Keratinocyte (primary cell): ENCODE results near the gene MTOR. TPM values are rescaled to one million over a fixed set of nuclear protein-coding genes. Genes with fewer than 3 reads are reported as not detected.
"Not testable (repeated sequence)": the region's sequence is repeated elsewhere in the genome, so short reads cannot be mapped to it uniquely, and the experiment has no call there.

ENCODE experiments used
- DNase-seq: peaks from one replicate; pipeline ENCODE4 v3.0.0-alpha.2; 2011; ENCODE audit warnings: low read depth, missing footprints, low spot score
- FAIRE-seq: peaks from 2 replicates; lab custom pipeline; 2011; peaks lifted over from hg19 to GRCh38; lab: Jason Lieb, UNC
- H2AFZ ChIP-seq: 2 replicates; pipeline ENCODE4 v1.6.0; 2012; ENCODE audit warnings: low read length, control low read depth, inconsistent platforms; ENCODE audit not compliant: control insufficient read depth
- H3K27ac ChIP-seq: 2 replicates; pipeline ENCODE4 v1.5.1; 2011; ENCODE audit warnings: low read length; ENCODE audit not compliant: control insufficient read depth, insufficient read depth
- H3K27me3 ChIP-seq: 3 replicates; pipeline ENCODE4 v1.6.0; 2011; ENCODE audit warnings: low read length; ENCODE audit not compliant: control insufficient read depth, insufficient read depth; ENCODE audit errors: extremely low read depth
- H3K36me3 ChIP-seq, 2 experiments: 2 replicates in 1 of 2; 3 replicates in 1 of 2; pipeline ENCODE4 v1.5.1; 2011; ENCODE audit warnings: low read length in 2 of 2, mild to moderate bottlenecking in 1 of 2; ENCODE audit not compliant: control insufficient read depth in 2 of 2, insufficient read depth in 2 of 2; ENCODE audit errors: extremely low read depth in 1 of 2
- H3K4me1 ChIP-seq: 3 replicates; pipeline ENCODE4 v1.5.1; 2011; ENCODE audit warnings: low read length; ENCODE audit not compliant: control insufficient read depth, insufficient read depth; ENCODE audit errors: extremely low read depth
- H3K4me2 ChIP-seq: 3 replicates; pipeline ENCODE4 v1.6.0; 2011; ENCODE audit warnings: low read depth, low read length; ENCODE audit not compliant: control insufficient read depth, insufficient read depth; ENCODE audit errors: extremely low read depth
- H3K4me3 ChIP-seq, 3 experiments: fragments of 200-600 bp in 1 of 3; sonication (generic) in 1 of 3; 2 replicates in 2 of 3; 3 replicates in 1 of 3; pipeline ENCODE4 v1.5.1; 2011 to 2016; ENCODE audit warnings: low read length in 3 of 3, mild to moderate bottlenecking in 3 of 3, control low read depth in 2 of 3, inconsistent platforms in 1 of 3, low read depth in 1 of 3, mixed read lengths in 1 of 3, mixed run types in 1 of 3, moderate library complexity in 1 of 3; ENCODE audit not compliant: control insufficient read depth in 2 of 3, insufficient read depth in 2 of 3; ENCODE audit errors: extremely low read depth in 1 of 3
- H3K79me2 ChIP-seq: 2 replicates; pipeline ENCODE4 v1.6.0; 2012; ENCODE audit warnings: low read length; ENCODE audit not compliant: control insufficient read depth, insufficient read depth
- H3K9ac ChIP-seq: 3 replicates; pipeline ENCODE4 v1.6.0; 2011; ENCODE audit warnings: low read length; ENCODE audit not compliant: control insufficient read depth, insufficient read depth; ENCODE audit errors: extremely low read depth
- H3K9me1 ChIP-seq: 3 replicates; pipeline ENCODE4 v1.6.0; 2011; ENCODE audit warnings: low read length; ENCODE audit not compliant: control insufficient read depth, insufficient read depth; ENCODE audit errors: extremely low read depth
- H3K9me3 ChIP-seq: 2 replicates; pipeline ENCODE4 v1.5.1; 2012; ENCODE audit warnings: low read depth, low read length; ENCODE audit not compliant: control insufficient read depth
- H4K20me1 ChIP-seq: 3 replicates; pipeline ENCODE4 v1.6.0; 2011; ENCODE audit warnings: low read length; ENCODE audit not compliant: control insufficient read depth, insufficient read depth; ENCODE audit errors: extremely low read depth
- CTCF ChIP-seq, 3 experiments: IDR thresholded peaks in 1 of 3; conservative IDR thresholded peaks in 1 of 3; optimal IDR thresholded peaks in 1 of 3; 2 replicates in 2 of 3; 3 replicates in 1 of 3; pipeline versions ENCODE3 to v1.5.1; 2011; ENCODE audit warnings: low read length in 3 of 3, mild to moderate bottlenecking in 3 of 3, moderate library complexity in 2 of 3, control low read depth in 1 of 3, inconsistent platforms in 1 of 3; ENCODE audit not compliant: insufficient read depth in 2 of 3; ENCODE audit errors: extremely low read depth in 1 of 3
- EZH2 ChIP-seq: IDR thresholded peaks from one replicate; pipeline ENCODE4 v1.6.1; 2012; ENCODE audit warnings: inconsistent platforms, mild to moderate bottlenecking, low read length, moderate library complexity
- dilution Hi-C: fragments of 300-500 bp; cut with MboI; formaldehyde crosslinking; loops from one replicate; pipeline ENCODE4 v1.7.0; 2020; ENCODE audit warnings: low sequenced_read_pairs; ENCODE audit not compliant: extremely low pct_ligation_motif_present
- polyA plus RNA-seq, 5 experiments: library from polyadenylated mRNA; depleted of rRNA in 3 of 5; stranded (reverse) in 3 of 5; stranded (forward) in 1 of 5; unstranded in 1 of 5; fragments of >200 nt; gene quantifications; 1 replicate in 1 of 5; 2 replicates in 3 of 5; 3 replicates in 1 of 5; pipeline versions ENCODE4 v1.2.1 to v1.2.3, GENCODE V29; 2011 to 2012; ENCODE audit warnings: missing spikeins in 2 of 5, low read depth in 1 of 5, low replicate concordance in 1 of 5

Gene MTOR
- polyA plus RNA-seq, 1 donor (not counting 4 experiments of a cell fraction or from before 2014, with no cell fraction given), result 31.5 TPM

GRCh38 chr1:11105586-11105985, 156.8 kb downstream of the MTOR start:
- H3K4me1 ChIP-seq, result no peaks in the 10 kb centered on the region
- H3K27me3 ChIP-seq, result no peaks in the 10 kb centered on the region
- FAIRE-seq (no peak), DNase-seq (no peak)
- dilution Hi-C loops, result no loop called here
- TF ChIP-seq EZH2 (no peak), CTCF (optimal IDR thresholded peaks at IDR 0.05 in 1 of 3, IDR thresholded peaks at IDR 0.05 in 1 of 3, conservative IDR thresholded peaks at IDR 0.05 in 1 of 3; ENCODE audit: extremely low read depth in 1 of 3, insufficient read depth in 2 of 3, low read length in 3 of 3) (no peak)
- no peak overlapping the region for H3K4me3 ChIP-seq
- H3K9ac ChIP-seq, result no peak overlapping the region
- H2AFZ ChIP-seq, result no peak overlapping the region
- H3K79me2 ChIP-seq, result no peaks in the 10 kb centered on the region
- H4K20me1 ChIP-seq, result no peaks in the 10 kb centered on the region
- H3K9me1 ChIP-seq, result no peaks in the 10 kb centered on the region
- H3K36me3 ChIP-seq, result peaks cover 13 to 17% of the 10 kb centered on the region in 2 experiments
- no peaks in the 10 kb centered on the region for H3K9me3 ChIP-seq
- H3K27ac ChIP-seq, result no peak overlapping the region
- H3K4me2 ChIP-seq, result no peak overlapping the region

GRCh38 chr1:11101347-11101746, 161.0 kb downstream of the MTOR start:
- H2AFZ ChIP-seq, result no peak overlapping the region
- H4K20me1 ChIP-seq, result no peaks in the 10 kb centered on the region
- no peaks in the 10 kb centered on the region for H3K9me1 ChIP-seq
- peaks cover 10% of the 10 kb centered on the region for H3K4me1 ChIP-seq
- DNase-seq, result no peak
- no peaks in the 10 kb centered on the region for H3K27me3 ChIP-seq
- peaks cover 23% of the 10 kb centered on the region for H3K79me2 ChIP-seq
- no peak overlapping the region for H3K4me3 ChIP-seq
- no peak overlapping the region for H3K4me2 ChIP-seq
- peaks cover 3 to 15% of the 10 kb centered on the region in 2 experiments for H3K36me3 ChIP-seq
- H3K9me3 ChIP-seq, result no peaks in the 10 kb centered on the region
- no peak overlapping the region for H3K9ac ChIP-seq
- FAIRE-seq, result no peak
- dilution Hi-C loops, result no loop called here
- H3K27ac ChIP-seq, result no peak overlapping the region
- TF ChIP-seq EZH2 (no peak), CTCF (optimal IDR thresholded peaks at IDR 0.05 in 1 of 3, IDR thresholded peaks at IDR 0.05 in 1 of 3, conservative IDR thresholded peaks at IDR 0.05 in 1 of 3; ENCODE audit: extremely low read depth in 1 of 3, insufficient read depth in 2 of 3, low read length in 3 of 3) (no peak)

GRCh38 chr1:11100806-11101205, 161.5 kb downstream of the MTOR start:
- H3K36me3 ChIP-seq, result peaks cover 3 to 12% of the 10 kb centered on the region in 2 experiments
- H3K4me3 ChIP-seq, H3K9me1 ChIP-seq, H3K27ac ChIP-seq, H3K9ac ChIP-seq, H2AFZ ChIP-seq, FAIRE-seq, H4K20me1 ChIP-seq, H3K4me1 ChIP-seq, DNase-seq, H3K27me3 ChIP-seq, dilution Hi-C loops, H3K4me2 ChIP-seq, H3K9me3 ChIP-seq: not testable (repeated sequence)
- peaks cover 23% of the 10 kb centered on the region for H3K79me2 ChIP-seq
